ENCODE data around the gene ESPNL.
"Not testable (repeated sequence)": the region's sequence is repeated elsewhere in the genome, so short reads cannot be mapped to it uniquely, and the experiment has no call there.

Gene ESPNL

DNA sequence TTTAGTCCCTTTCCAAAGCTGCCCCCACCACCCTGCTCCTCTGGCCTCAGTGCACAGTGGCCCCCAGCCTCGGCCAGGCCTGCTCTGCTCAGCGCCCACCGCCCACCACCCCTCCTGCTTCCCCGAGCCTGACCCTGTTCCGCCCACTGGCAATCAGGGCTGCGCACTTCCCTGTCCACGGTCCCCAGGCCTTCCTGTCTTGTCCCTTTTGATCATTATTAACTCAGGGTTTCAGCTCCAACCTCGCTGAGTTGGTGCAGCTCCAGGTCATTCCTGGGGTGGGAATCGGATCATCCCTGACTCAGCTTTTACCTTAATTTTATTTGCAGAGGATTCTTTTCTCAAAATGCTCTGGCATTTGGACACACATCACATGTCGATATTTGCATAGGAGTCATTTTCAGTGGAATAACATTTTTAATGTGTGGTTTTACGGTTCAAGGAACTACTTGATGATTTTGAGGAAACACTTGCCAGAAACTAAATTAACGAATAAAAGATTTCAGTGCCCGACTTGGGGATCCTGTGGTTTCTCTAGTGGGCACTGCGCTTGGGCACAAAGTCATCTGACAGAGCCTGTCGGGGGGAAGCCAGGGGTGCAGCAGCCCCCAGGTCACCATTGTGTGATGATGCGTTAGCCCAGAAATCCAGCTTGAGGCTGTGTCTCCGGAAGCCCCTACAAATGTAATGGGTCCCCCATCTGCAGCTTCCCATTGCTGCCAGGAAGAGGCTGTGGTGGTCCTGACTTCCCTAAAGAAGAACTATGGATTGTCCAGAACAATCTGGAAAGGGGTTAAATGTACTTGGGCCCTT, 1.0 kb upstream of the ESPNL start:
- DNase-seq, result no peak

DNA sequence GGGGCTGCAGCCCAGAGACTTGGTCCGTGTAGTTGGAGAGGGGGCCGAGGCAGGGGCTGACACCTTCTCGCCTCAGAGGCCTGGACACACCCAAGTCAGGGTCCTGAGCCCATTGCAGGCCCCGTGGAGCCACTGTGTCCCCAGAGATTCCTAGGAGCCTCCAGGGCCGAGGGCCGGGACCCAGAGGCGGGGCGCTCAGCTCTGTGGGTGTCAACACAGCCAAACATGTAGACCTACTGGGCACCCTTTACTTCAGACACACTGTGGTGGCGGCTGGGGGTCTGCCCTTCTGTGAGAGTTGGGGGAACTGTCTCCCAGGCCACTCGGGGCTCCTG, 459 bp upstream of the ESPNL start:
- no peak for DNase-seq

DNA sequence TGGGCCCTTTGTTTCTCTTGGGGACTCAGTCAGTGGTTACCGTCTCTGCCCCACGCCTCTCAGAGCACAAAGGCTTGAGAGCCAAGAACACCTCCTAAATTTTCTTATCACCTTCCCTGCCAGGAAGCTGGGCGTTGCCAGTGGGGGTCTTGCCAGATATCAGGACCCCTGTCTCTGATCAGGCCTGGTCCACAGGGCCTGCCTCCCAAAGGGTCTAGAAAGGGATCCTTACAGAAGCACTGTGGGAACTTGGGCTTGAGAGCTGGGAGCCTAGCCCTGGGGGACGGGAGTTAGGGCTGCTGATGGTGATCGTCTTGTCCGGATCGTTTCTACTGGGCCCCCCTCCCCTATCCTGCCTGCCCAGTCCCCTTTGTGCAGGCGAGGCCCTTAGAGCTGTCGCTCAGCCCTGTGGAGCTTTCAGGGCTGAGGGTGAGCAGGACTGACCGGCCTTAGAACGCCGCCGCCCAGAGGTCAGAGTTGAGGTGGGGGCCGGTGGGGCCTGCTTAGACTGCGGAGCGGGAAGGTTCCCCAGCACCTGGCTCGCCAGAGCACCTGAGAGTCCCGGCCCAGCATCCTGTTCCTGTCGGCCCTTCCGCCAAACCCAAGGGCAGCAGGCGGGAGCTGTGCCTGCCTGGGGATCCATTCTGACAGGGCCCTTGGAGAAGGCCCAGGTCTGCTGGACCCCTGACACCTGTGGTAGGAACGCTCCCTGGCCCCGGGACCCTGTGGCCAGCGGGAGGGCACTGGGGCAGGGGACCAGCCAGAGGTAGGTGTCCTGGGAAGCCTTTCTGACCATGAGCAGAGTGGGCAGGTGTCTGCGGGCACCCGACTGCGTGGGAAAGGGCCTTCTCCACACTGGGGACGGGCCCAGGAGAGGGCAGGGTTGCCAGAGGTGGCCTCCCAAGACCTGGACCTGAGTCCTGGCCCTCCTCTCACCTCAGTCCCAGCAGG, 956 bp downstream of the ESPNL start:
- no peak for DNase-seq

DNA sequence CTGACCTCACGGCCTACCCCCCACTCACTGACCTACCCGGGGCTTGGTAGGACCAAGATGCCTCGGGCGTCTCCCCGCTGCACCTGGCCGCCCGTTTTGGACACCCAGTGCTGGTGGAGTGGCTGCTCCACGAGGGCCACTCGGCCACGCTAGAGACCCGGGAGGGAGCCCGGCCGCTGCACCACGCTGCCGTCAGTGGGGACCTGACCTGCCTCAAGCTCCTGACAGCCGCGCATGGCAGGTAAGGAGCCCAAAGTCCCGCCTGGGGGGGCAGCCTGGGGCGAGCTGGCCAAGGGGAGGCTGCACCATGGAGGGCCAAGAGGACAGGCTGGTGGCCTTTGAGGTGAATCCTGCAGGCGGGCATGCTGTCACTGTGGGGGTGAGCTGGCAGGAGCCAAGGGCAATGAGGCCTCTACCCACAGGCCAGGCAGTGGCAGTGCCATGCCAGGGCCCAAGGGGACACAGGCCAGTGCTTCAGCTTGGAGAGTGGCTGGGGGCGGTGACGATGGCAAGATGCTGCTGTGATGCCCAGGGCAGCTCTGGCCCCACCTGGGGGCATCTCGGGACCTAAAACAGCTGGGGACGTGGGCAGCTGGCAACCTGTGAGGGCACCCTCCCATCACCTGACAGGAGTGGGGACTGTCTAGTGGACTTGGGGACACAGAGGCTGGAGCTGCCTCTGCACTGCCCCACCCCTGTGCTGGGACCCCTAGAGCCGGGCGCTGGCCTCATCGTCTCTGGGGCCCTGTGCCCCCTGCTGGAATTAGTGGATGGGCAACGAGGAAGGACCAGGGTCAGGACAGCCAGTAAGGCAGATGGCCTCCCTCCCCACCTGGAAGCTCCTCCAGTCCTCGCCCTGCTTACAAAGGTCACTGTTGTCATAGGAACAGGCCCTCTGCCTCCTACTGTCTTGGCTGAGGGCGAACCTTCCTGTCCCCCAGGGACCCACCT, 2.0 kb downstream of the ESPNL start:
- no peak for DNase-seq

DNA sequence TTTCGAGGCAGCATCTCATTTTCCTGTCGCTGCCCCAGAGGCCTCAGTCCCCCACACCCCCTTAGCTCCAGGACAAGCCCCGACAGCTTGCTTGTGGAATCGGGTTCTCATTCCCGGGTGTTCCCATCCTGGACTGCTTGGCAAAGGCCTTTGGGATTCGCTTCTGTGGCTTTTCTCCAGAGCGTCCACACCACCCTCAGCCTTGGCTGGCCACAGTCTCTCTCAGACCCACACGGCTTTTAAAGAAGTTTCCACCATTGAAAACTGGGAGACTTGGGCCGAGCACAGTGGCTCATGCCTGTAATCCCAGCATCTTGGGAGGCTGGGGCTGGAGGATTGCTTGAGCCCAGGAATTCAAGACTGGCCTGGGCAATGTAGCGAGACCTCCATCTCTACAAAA, 2.7 kb downstream of the ESPNL start:
- DNase-seq, result no peak

DNA sequence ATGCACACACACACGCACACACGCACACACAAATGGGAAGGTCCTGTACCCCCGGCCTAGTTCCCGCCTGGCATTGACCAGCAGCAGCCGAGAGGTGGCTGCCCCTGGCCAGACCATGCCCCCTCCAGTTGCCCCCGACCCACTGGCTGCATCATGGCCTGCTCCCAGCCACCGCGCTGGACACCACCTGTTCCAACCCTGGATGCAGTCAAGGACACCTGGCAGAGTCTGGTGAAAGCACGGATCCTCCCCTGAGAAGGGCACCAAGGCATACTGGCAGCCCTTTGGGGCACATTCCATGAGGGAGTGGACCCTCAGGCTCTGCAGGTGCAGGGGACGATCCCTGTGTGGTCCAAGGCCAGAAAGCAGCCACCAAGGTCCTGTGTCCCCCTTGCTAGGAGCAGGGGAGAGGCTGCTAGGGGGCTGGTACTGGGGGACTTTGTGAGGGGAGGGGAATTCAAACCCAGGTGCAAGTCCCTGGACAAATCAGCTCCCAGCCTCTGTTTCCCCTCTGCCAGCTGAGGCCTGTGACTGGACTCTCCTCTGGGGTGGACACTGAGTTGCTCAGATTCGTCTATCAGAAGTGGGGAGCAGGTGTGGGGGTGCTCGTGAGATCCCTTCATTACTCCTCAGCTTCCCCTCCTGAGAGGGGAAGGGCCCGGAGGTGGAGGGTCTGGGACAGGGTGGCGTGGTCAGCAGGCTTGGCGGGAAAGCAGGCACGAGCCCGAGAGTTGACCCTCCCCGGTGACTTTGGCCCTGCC, 3.5 kb downstream of the ESPNL start:
- no peak for DNase-seq

DNA sequence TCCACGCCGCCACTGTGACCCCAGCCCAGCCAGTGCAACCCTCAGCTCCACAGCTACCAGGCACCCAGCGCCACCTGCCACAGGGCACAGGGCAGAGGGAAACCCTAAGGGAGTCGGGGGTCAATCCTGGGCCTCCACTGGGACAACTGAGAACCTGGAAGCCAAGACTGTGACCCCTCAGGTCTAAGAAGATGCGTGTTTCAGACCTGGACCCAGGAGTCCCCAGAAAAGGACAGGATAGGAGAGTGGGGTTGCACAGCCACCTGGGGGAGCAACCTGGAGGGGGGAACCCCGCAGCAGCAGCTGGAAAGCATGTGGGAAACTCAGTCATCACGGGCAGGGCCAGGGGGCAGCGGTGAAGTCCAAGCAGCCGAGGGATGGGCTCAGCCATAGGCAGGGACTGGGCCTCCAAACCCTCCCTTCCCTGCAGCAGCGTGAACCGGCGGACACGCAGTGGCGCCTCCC, 4.1 kb downstream of the ESPNL start:
- DNase-seq, result no peak

DNA sequence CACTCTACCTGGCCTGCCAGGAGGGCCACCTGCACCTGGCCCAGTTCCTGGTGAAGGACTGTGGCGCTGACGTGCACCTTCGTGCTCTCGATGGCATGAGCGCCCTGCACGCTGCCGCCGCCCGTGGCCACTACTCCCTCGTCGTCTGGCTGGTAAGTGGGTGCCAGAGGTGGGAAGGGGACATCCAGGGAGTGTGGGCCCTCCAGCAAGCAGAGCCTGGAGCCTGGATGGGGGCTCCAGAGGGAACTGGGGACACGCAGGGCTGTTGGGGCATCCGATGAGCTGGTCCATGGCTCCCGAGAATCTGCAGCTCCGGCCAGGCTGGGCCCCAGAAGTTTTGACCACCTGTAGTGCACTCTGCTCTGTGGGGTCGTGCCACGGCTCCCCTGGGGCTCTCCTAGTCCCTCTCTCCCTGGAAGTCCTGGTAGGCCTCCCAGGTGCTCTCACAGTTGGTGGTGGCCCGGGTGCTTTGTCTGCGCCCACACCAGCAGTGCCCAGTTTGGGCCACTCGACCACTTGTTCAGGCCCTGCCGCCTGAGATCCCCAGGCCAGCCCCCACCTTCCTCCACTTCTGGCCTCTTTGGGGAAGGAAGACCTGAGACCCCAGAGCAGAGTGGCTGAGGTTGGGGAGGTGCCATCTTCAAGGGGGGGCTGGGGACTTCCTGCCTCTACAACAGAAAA, 4.7 kb downstream of the ESPNL start:
- no peak for DNase-seq

DNA sequence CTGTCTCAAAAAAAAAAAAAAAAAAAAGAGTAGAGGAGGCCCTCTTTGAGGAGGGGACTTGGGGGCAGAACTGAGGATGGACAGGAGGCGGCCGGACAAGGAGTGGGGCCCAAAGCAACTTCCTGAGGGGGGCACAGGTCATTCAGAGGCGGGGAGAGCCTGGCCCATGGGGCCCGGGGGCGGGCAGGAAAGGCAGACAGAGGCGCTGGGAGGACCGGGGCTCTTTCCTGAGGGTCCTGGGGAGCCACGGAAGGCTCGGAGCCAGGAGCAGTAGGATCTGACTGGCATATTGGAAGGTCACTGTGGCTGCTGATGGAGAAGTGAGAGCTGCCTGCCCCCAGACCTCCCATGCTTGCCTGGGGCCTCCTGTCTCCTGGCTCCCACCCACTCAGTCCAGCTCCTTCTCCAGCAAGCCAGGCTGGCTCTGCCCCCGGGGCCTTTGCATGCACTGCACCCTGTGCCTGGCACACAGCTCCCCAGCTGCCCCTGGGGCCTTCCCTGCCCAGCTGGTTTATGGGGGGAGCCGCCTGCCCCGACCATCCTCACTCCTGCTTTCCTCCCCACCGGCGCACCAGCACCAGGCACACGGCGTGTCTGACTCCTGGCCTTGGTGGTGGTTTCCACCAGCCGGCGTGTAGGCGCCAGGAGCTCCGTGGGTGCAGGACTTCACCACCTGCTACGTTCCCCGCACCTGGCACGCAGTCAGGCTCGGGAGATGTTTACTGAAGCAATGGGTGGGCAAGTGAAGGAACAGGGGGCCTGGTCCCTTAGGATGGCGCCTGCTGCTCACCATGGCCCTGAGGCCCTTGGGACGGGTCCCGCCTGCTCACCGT, 5.6 kb downstream of the ESPNL start:
- DNase-seq, result no peak

DNA sequence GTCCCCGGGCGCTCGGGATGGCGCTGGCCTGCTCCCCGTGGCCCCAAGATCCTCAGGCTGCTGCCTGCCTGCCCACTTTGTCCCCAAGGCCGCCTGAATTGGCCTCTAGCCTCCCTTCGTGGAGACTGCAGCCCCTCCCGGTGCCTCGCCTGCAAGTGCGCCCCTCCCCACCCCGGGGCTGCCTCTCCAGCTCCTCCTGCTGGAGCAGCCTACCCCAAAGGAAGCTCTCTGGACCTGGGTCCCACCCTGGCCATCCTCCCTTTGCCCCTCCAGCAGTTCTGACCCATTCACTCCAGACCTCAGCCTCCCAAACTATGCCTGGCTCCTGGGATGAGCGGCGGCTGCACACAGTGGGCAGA, 6.2 kb downstream of the ESPNL start:
- DNase-seq, result no peak

DNA sequence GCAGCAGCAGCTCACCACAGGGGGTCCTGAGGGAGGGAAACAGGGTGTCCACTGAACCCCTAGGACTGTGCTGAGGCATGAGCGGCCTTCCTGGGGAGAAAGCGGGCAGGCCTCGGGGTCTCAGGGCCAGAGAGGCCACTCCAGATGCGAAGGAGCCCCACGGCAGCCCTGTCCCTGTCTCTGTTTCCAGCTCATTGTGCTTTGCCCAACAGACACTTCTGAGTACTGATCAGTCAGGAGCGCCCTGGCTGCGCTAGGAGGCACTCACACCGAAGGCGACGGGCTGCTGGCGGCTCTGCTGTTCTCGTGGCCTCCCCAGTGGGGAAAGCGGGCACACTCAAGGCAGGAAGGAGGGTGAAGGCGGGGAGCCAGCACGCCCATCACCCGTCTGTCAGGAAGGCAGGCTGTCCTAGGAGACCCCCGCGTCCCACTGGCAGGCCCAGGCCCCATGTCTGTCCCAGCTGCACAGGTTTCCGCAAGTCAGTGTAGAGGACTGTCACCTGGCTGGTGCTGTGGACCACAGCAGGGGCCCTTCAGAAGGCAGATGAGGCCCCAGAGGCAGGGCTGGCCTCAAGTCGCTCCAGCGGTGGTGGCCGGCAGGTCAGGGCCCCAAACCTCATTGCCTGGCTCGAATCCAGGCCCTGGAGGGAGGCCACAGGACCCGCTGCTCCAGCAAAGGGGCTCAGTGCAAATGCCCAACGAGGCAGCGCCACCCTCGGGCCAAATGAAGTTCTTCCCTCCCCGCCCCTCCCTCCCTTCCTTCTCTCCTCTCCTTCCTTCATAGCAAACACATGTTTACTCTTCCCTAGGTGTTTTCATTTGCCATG, 6.8 kb downstream of the ESPNL start:
- DNase-seq, result no peak

DNA sequence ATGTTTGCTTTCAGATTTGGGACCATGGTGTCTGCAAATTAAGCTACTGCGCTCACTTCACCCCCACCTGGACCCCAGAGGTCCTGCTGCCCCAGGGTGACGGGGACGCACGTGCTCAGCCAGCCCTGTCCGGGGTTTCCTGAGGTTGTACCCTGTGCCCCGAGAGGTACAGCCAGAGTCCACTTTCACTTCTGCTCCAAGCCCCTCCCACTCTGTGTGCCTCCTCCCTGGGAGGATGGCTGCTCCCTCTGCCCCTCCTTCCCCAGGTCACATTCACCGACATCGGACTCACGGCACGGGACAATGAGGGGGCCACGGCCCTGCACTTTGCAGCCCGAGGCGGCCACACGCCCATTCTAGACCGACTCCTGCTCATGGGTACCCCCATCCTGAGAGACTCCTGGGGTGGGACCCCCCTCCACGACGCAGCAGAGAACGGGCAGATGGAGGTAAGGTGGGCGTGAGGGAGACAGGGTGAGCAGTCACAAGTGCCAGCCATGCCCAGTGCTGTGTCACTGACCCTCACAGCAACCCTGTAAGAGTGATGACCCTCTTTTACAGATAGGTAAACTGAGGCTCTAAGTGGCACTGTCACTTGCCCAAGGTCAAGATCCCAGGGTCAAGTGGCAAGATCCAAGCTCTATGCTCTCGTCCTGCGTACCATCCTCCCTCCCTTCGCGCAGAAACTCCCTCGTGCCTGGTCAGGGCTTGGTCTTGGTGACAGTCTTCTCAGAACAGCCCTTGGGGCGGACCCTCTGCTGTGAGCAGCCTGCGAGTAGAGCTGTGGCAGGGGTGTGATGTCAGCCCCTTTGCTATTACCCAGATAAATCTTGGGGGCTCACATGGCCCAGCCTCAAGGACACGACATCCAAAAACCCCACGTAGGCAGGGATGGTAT, 7.6 kb downstream of the ESPNL start:
- DNase-seq, result no peak

DNA sequence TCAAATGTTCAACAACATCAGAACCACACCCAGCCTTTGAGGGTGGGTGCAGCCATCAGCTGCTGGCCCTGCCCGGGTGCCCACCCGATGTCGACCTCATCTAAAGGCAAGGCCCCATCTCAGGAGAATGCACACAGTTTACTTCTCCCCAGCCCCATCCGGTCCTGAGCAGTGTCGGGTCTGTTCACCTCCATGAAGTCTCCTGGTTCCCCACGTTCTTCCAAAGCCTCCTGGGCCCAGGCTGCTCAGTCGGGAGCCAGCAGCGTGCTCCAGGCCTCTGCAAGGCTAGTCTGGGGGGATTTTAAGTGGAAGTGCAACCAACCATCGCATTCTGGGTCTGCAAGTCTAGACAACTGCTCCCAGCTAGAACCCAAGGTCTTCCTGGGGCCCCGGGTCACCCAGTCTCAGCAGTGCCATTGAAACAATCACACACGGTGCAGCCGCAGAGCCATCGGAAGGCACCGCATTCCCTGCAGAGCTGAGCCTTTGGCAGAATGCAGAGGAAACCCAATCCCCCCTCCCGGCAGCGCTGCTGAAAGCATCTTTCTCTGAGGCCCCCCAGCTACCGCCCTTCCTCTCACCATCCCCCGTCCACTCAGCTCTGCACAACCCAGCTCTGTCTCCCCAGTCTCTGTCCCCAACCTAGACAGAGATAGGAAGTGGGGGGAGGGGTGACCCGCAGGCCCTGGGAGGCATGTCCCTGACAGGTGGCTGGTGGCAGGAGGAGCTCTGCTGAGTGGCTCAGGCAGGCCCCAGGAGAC, 8.5 kb downstream of the ESPNL start:
- DNase-seq, result peak; percentile 30

DNA sequence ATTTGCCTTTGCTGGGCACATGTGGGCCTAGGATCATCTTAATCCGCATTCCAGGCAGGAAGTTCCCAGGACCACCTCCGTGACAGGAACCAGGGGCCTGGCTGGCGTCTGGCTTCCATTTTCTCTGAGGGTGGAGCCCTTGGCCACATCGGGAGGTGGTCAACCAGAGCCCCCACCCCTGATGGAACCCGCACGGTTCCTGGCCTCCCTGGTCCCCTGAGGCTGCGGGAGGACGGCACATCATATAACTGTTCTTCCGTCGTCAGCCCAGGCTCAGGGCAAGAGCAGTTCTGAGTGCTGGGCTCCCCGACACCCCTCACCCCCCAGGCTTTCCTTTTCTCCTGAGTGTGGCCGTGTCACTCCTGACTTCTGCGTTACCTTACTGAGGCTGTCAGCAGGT, 13.5 kb downstream of the ESPNL start:
- no peak for DNase-seq

DNA sequence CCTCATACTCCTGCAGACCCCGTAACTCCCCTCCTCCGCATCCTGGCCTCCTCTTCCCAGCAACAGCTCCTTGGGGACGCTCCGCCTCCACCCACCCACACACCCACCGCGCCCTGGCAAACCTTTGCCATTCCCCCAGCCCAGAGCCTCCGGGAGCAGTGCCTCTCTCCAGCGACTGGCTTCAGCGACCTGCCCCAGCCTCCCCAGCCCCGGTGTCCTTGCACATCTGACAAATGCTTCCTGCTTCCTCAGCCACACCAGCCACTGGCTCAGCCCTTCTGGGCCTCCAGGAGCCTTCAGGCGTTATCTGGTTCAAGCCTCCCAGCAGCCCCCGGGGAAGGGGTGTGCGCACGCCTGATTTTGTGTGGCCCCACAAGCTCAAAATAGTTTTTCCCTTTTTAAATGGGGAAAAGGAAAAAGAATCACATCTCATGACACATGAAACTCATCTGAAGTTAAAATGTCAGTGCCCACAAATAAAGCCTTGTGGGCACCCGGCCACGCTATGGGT, 14.2 kb downstream of the ESPNL start:
- DNase-seq, result no peak

DNA sequence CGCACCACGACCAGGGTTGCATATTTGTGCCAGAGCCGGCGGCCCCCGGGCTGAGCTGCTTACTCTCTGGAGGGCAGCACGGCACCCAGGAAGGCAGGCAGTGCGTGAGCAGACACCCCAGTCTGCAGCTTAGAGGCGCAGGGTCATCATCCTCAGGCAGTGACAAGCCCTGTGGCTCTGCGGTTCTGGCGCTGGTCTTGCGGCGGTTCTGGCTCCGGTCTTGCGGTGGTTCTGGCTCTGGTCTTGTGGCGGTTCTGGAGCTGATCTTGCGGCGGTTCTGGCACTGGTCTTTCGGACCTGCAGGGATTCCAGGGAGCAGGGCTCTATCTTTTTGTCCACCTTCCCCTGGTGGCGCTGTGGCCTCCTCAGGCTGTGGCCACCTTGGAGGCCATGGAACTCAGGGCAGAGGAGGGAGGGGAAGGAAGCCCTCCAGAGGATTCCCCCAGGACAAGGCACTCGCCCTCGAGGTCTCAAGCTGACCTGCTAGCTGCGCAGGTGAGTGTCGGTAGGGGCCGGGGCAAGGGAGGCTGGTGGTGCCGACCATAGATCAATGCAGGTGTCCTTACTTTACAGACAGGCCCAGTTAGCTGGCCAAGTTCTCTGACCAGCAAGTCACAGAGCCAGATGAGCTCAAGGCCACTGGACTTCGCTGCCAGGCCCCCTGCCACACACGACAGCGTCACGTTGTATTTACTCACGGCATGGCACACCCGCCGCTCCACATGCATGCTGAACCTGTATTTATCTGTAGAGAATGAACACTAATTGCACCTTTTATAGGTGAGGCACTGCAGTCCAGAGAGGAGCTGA, 14.9 kb downstream of the ESPNL start:
- DNase-seq, result no peak

DNA sequence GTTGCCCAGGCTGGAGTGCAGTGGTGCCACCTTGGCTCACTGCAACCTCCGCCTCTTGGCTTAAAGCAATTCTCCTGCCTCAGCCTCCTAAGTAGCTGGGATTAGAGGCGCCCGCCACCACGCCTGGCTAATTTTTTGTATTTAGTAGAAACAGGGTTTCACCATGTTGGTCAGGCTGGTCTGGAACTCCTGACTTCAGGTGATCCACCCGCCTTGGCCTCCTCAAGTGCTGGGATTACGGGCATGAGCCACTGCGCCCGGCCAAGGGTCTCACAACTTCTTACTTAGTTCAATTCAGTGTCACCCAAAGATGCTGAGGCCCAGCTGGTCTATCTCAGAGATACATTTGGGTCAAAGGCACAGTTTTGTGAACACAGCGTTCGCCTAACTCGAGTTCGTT, 15.6 kb downstream of the ESPNL start:
- not testable (repeated sequence) for DNase-seq

Data from DMS79 (cell line).